ENCODE measurements around the gene FKBP10.
A peak's percentile ranks its signal among the peaks of the same experiment; 100 is the strongest.

The FKBP10 gene

DNA sequence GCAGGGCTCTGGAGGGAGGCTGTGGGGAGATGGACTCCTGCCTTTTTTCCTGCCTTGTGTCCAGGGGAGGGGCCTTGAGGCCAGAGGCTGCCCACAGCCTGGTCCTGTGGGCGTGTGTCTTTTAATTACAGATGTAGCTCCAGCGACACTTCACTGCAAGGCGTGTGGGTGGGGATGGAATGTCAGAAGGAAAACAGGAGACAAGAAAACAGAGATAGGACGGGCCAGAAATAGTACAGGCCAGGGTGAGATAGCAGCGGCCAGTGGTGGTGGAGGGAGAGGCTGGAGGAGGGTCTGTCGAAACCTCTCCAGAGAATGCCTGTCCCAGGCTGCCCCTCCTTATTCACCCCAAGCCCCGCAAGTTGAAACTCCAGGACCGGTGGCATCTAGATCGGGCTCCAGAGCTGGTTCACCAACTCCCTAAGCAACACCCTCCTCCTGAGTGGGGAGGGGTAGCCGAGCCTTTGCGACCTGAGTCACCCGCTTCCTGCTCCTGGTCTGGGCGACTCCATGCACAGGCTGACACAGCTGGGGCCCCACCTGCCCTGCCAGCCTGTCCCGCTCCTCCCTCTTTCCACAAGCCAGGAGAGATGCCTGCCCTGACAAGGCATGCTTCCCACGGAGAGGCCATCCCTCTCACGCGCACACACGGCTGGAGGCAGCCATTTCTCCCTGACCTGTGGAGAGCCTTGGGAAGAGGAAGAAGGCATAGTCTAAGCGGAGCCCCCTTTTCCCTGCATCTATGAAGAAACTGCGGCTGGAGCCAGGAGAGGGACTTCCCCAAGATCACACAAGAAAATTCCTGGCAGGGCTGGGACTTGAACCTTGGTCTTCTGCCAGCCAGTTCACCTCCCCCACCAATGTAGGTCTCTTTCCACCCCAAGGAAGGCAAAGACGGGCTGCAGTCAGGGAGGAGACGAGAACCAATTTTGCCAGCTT lies 19.7 kb upstream of the FKBP10 start:
- Histone ChIP-seq H3K4me3 (peak overlapping the region; percentile 39), H3K27ac (peak overlapping the region; percentile 59 to 73)
- TF ChIP-seq, protein P1, sequence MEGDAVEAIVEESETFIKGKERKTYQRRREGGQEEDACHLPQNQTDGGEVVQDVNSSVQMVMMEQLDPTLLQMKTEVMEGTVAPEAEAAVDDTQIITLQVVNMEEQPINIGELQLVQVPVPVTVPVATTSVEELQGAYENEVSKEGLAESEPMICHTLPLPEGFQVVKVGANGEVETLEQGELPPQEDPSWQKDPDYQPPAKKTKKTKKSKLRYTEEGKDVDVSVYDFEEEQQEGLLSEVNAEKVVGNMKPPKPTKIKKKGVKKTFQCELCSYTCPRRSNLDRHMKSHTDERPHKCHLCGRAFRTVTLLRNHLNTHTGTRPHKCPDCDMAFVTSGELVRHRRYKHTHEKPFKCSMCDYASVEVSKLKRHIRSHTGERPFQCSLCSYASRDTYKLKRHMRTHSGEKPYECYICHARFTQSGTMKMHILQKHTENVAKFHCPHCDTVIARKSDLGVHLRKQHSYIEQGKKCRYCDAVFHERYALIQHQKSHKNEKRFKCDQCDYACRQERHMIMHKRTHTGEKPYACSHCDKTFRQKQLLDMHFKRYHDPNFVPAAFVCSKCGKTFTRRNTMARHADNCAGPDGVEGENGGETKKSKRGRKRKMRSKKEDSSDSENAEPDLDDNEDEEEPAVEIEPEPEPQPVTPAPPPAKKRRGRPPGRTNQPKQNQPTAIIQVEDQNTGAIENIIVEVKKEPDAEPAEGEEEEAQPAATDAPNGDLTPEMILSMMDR (IDR thresholded peaks at IDR 0.05): no peak
- DNase-seq (ENCODE audit: low spot score): peak; percentile 79

DNA sequence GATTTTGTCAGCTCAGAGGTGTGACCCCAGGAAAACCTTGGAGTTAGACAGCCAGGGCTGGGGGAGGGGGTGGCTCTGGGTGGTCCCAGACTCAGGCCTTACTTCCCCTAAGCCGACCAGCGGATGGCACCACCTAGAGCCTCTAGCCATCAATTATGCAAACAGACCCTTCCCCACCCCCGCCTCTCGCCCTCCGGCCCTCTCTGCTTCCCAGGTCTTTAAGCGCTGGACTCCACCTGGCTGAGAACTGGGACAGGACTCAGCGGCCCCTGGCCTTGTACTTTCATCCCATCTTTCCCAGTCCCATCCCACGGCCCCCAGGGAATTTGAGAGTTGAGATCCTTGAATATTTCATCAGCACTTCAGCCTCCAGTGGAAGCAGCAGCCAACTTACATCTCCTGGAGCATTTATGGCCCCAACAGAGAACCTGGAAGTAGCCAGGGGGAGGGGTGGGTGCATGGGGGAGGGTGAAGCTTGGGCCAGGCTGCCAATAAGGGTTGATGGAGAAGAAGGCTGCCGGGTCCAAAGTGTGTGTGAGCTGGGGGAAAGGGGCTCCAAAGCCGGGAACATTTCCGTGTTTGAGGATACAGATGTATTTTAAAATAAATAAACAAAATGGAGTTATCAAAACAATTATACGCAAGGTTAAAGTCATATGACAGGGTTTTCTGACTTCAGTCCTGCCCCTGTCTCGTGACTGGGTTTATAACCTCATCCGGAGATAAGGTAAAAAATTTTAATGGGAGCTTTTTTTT lies 18.8 kb upstream of the FKBP10 start:
- DNase-seq (ENCODE audit: low spot score): peak; percentile 70
- Histone ChIP-seq H3K4me3 (no peak overlapping the region), H3K27ac (peak overlapping the region in 1 of 2 donors; percentile 73)
- TF ChIP-seq, protein P1 (IDR thresholded peaks at IDR 0.05): no peak

DNA sequence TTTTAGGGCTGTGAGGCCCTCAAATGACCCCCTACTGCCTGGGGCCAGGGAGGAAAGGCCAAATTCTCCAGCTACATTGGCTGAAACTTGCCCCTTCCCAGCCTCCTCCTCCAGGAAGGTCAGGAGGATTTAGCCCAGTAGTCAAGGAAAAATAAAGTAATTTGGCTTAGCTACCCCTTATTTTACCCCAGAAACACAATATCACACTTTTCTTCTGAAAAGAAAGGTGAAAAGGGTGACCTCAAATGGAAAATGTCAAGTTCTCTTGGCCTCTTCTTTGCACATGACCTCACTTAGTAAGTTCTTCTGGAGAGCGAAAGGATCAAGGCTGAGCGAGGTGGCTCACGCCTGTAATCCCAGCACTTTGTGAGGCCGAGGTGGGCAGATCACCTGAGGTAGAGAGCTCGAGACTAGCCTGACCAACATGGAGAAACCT lies 18.2 kb upstream of the FKBP10 start:
- TF ChIP-seq, protein P1 (IDR thresholded peaks at IDR 0.05): no peak
- no peak for DNase-seq (ENCODE audit: low spot score)
- Histone ChIP-seq H3K4me3 (no peak overlapping the region), H3K27ac (no peak overlapping the region)

DNA sequence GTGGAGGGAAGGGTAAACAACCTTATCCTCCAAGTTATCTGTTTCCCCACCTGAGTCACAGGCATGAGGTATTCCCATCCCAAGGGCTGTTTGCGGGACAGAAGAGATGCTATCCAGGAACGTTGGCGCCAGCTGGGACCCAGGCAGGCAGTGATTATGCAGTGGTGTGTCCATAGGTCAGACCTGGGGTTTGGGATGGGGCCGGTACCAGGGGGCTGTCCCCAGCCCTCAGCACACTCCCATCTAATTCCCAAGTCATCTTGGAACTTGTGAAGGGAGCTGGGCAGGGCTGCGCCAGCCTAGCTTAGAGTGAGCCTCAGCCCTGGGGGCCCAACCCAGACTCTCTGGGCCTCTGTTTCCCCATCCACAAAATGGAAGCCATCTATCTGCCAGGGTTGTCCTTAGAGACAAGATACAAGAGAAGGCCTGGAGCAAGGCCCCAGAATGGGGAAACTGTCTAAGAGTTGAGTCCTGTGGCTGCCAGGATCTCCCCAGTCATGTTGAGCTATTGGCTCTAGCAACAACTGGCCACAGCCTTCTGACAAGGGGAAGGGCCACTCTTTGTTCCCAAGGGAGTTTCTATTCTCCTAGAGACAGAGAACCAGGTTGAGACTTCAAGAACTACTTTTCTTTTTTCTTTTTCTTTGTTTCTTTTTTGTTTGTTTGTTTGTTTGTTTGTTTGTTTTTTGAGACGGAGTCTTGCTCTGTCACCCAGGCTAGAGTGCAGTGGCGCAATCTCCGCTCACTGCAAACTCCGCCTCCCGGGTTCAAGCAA lies 16.5 kb upstream of the FKBP10 start:
- DNase-seq (ENCODE audit: low spot score): peak; percentile 59
- TF ChIP-seq, protein P1 (IDR thresholded peaks at IDR 0.05): no peak
- Histone ChIP-seq H3K27ac (no peak overlapping the region), H3K4me3 (no peak overlapping the region)

DNA sequence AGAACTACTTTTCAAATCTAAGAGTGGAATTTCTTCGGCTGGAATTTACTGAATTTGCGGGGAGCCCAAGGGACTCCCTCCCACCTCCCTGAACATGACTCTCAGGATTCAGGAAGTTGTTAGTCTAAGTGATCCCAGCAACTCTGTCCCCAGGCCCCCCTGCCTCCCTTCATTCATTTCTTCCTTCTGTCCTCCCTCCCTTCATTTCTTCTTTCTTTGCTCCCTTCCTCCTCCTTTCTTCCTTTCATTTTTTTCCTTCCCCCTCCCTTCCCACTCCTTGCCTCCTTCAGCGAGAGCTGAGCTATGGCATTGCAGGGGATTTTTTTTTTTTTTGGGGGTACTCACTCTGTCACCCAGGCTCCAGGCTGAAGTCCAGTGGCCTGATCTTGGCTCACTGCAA lies 15.4 kb upstream of the FKBP10 start:
- DNase-seq (ENCODE audit: low spot score): no peak
- H3K27ac ChIP-seq: no peak overlapping the region

DNA sequence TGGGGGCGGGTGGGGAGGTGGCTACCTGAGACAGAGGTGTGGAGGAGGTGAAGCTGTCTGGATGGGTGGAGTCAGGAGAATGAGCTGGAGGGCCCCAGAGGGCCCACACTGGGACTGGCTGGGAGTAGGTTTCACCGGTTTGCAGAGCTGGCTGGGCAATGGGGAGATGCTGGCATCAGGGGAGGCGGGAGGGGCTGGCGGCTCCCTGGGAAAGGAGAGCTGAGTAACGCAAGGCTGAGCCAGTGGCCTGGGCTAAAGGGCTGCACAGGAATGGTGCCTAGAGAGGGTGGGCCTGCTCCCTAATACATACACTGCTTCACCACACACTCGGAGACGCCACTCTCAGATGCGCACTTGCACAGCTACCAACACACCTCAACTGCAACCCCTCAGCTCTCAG lies 13.4 kb upstream of the FKBP10 start:
- H3K27ac ChIP-seq: no peak overlapping the region
- DNase-seq (ENCODE audit: low spot score): no peak
- H3K4me3 ChIP-seq: no peak overlapping the region
- TF ChIP-seq, protein P1 (IDR thresholded peaks at IDR 0.05): no peak

More for the DNA sequence above, 15.4 kb upstream of the FKBP10 start:
- no peak overlapping the region for H3K4me3 ChIP-seq
- TF ChIP-seq, protein P1 (IDR thresholded peaks at IDR 0.05): no peak
